Tibial nerve (tissue), 3 donors: ENCODE measurements around the gene DYDC1.

Experiments used
- CTCF ChIP-seq, 5 experiments: fragments of 200-600 bp in 3 of 5; fragments of 450-650 bp in 2 of 5; sonication (generic) in 3 of 5; IDR thresholded peaks; one replicate each; pipeline ENCODE4 v1.5.1; 2016 to 2019; ENCODE audit warnings: antibody characterized with exemption in 5 of 5, mild to moderate bottlenecking in 3 of 5, moderate library complexity in 2 of 5
- POLR2A ChIP-seq, 2 donors: fragments of 450-650 bp; IDR thresholded peaks; one replicate each; pipeline ENCODE4 v1.6.1; 2017; ENCODE audit warnings: antibody characterized with exemption in 2 of 2, mild to moderate bottlenecking in 2 of 2, moderate library complexity in 2 of 2

- TF ChIP-seq CTCF (IDR thresholded peaks at IDR 0.05) (no peak), POLR2A (IDR thresholded peaks at IDR 0.05) (no peak)
Observed at GRCh38 chr10:80344276-80344675, 12.3 kb downstream of the DYDC1 start.
